ENCODE measurements around the gene CDH23.

CDH23 gene

DNA sequence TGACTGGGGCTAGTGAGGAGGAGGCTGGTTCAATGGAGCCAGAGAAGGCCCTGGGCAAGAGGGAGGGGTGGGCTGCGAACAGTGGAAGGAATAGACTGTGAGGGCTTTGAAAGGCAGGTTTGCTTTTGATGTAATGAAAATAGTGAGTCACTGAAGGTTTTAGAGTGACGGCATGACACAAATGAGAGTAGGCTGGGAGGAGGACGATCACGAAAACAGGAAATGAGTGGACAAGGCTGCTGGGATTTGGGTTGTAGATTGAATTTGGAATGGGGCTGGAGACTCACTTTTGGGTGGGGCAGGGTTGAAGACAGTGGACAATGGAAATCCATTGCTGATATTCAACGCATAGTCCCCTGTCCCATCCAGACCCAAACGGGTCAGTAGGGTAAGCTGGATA lies 139.6 kb downstream of the CDH23 start:
- no peaks in the 10 kb centered on the region for H3K36me3 ChIP-seq (ENCODE audit: control insufficient read depth, insufficient read depth, low read length)
- H3K4me3 ChIP-seq (replicated peaks; ENCODE audit: low read depth, low read length), result no peak overlapping the region
- no peak for TF ChIP-seq CTCF (IDR thresholded peaks at IDR 0.05; ENCODE audit: insufficient read depth, low read length, poor library complexity, severe bottlenecking)
- no peak for DNase-seq (ENCODE audit: extremely low read depth, insufficient read length)
- H3K27me3 ChIP-seq (replicated peaks; ENCODE audit: control insufficient read depth, insufficient read depth, low read length), result no peaks in the 10 kb centered on the region; the same call in 1 of the 2 replicates

- DNase-seq (ENCODE audit: extremely low read depth, insufficient read length), result no peak
- Histone ChIP-seq H3K4me3 (replicated peaks; ENCODE audit: low read depth, low read length) (no peak overlapping the region), H3K36me3 (ENCODE audit: control insufficient read depth, insufficient read depth, low read length) (no peaks in the 10 kb centered on the region), H3K27me3 (replicated peaks; ENCODE audit: control insufficient read depth, insufficient read depth, low read length) (no peaks in the 10 kb centered on the region; the same call in 1 of the 2 replicates)
- no peak for TF ChIP-seq CTCF (IDR thresholded peaks at IDR 0.05; ENCODE audit: insufficient read depth, low read length, poor library complexity, severe bottlenecking)
These were observed 140.4 kb downstream of the CDH23 start for GRCh38 chr10:71537125-71537524.

DNA sequence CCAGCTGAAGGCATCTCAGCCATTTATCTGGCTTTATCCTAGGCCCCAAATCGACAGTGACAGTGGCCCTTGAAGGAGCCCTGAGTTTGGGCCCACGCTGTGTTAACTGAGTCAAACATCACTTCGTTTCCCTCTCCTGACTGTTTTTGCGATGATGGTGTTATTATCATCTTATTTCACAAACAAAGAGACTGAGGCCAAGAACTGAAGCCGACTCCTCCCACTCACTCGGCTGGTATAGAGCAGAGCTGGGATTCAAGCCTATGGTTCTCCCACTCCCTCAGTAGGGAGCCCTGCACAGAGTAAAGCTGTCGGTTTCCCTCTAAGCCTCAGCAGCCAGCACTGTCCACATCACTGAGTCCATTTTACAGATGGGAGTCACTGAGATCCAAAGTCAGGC lies 141.0 kb downstream of the CDH23 start:
- no peaks in the 10 kb centered on the region; the same call in 1 of the 2 replicates for H3K27me3 ChIP-seq (replicated peaks; ENCODE audit: control insufficient read depth, insufficient read depth, low read length)

DNA sequence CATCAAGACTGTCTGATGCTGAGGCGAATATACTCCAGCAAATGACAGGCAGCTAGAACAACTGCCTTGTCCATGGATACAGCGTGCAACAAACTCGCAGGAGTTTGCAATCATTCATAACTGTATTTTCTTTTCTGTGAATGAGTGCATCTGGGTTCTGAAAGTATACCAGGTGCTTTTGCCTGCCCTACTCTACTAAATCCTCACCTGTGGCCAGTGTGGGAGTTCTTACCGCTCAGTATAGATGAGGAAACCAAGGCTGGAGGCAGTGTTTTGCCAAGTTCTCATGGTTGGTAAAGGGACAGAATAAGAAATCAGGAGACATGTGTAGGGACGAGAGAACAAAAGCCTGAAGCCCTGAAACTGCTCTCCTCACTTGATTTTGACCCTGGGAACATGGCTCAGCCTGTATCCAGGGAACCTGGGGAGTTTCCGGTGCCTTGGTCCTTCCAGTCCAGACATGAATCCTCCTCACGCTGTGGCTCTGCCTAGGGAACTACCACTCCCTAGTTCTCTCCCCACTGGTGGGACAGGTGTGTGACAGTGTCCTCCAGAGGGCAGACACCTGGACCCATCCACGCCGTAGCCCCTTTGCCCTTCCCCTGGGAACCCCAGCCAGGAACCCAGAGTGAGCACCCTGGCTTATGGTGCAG lies 142.0 kb downstream of the CDH23 start:
- Histone ChIP-seq H3K27me3 (replicated peaks; ENCODE audit: control insufficient read depth, insufficient read depth, low read length) (no peaks in the 10 kb centered on the region; the same call in 1 of the 2 replicates), H3K36me3 (ENCODE audit: control insufficient read depth, insufficient read depth, low read length) (no peaks in the 10 kb centered on the region), H3K4me3 (replicated peaks; ENCODE audit: low read depth, low read length) (no peak overlapping the region)
- no peak for DNase-seq (ENCODE audit: extremely low read depth, insufficient read length)
- no peak for TF ChIP-seq CTCF (IDR thresholded peaks at IDR 0.05; ENCODE audit: insufficient read depth, low read length, poor library complexity, severe bottlenecking)

More for the DNA sequence above, 141.0 kb downstream of the CDH23 start:
- Histone ChIP-seq H3K4me3 (replicated peaks; ENCODE audit: low read depth, low read length) (no peak overlapping the region), H3K36me3 (ENCODE audit: control insufficient read depth, insufficient read depth, low read length) (no peaks in the 10 kb centered on the region)
- no peak for DNase-seq (ENCODE audit: extremely low read depth, insufficient read length)
- TF ChIP-seq CTCF (IDR thresholded peaks at IDR 0.05; ENCODE audit: insufficient read depth, low read length, poor library complexity, severe bottlenecking), result no peak

GRCh38 chr10:71539442-71540118 lies 142.9 kb downstream of the CDH23 start:
- no peaks in the 10 kb centered on the region; the same call in 1 of the 2 replicates for H3K27me3 ChIP-seq (replicated peaks; ENCODE audit: control insufficient read depth, insufficient read depth, low read length)
- no peak for TF ChIP-seq CTCF (IDR thresholded peaks at IDR 0.05; ENCODE audit: insufficient read depth, low read length, poor library complexity, severe bottlenecking)

More at GRCh38 chr10:71539442-71540118, 142.9 kb downstream of the CDH23 start:
- Histone ChIP-seq H3K36me3 (ENCODE audit: control insufficient read depth, insufficient read depth, low read length) (no peaks in the 10 kb centered on the region), H3K4me3 (replicated peaks; ENCODE audit: low read depth, low read length) (no peak overlapping the region)
- no peak for DNase-seq (ENCODE audit: extremely low read depth, insufficient read length)
